Measurements from ENCODE around the gene FNIP1. TPM values are rescaled to one million over a fixed set of nuclear protein-coding genes. Genes with fewer than 3 reads are reported as not detected.

The FNIP1 gene
- total and polyA plus RNA-seq, 2 of the 13 experiments (the other 11 are each of a cell fraction or from before 2014, with no cell fraction given): 10.9 to 29.3 TPM

DNA sequence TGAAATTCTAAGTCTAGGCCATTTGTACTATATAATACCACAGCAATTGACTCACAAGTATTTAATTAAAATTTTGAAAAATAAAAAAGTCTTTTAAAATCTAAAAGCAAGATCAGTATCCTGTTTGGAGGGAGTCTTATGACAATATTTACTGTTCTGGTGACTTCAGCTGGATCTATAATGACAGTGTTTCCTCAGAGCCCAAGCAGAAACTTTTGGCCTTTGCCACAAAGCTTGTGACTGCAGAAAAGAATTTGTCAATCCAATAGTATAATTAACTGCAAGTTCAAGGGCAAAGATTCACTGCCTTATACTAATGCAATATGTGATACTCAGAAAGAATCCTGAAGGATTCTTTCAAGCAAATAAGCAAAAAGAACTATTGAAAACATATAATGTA is 112.2 kb downstream of the FNIP1 start (continued):
- no peak for TF ChIP-seq NFIC (IDR thresholded peaks at IDR 0.05; ENCODE audit: low read length)
- no peak for TF ChIP-seq ZNF672 (CRISPR knock-in tag; IDR thresholded peaks at IDR 0.05)
- no peak for TF ChIP-seq ZFP82 (CRISPR knock-in tag; IDR thresholded peaks at IDR 0.05; ENCODE audit: borderline replicate concordance)
- peak; percentile 15 for TF ChIP-seq TBL1XR1 (IDR thresholded peaks at IDR 0.05; ENCODE audit: borderline replicate concordance, low read length, partially characterized antibody)
- TF ChIP-seq, protein P1, sequence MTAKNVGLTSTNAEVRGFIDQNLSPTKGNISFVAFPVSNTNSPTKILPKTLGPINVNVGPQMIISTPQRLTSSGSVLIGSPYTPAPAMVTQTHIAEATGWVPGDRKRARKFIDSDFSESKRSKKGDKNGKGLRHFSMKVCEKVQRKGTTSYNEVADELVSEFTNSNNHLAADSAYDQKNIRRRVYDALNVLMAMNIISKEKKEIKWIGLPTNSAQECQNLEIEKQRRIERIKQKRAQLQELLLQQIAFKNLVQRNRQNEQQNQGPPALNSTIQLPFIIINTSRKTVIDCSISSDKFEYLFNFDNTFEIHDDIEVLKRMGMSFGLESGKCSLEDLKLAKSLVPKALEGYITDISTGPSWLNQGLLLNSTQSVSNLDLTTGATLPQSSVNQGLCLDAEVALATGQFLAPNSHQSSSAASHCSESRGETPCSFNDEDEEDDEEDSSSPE (CRISPR knock-in tag; IDR thresholded peaks at IDR 0.05): no peak
- TF ChIP-seq, protein P2, sequence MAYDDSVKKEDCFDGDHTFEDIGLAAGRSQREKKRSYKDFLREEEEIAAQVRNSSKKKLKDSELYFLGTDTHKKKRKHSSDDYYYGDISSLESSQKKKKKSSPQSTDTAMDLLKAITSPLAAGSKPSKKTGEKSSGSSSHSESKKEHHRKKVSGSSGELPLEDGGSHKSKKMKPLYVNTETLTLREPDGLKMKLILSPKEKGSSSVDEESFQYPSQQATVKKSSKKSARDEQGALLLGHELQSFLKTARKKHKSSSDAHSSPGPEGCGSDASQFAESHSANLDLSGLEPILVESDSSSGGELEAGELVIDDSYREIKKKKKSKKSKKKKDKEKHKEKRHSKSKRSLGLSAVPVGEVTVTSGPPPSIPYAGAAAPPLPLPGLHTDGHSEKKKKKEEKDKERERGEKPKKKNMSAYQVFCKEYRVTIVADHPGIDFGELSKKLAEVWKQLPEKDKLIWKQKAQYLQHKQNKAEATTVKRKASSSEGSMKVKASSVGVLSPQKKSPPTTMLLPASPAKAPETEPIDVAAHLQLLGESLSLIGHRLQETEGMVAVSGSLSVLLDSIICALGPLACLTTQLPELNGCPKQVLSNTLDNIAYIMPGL (CRISPR knock-in tag; IDR thresholded peaks at IDR 0.05; ENCODE audit: borderline replicate concordance in 1 of 2, low read depth in 1 of 2): no peak
- TF ChIP-seq NAIF1 (CRISPR knock-in tag; IDR thresholded peaks at IDR 0.05; ENCODE audit: borderline replicate concordance): no peak
- TF ChIP-seq MIER3 (CRISPR knock-in tag; IDR thresholded peaks at IDR 0.05; ENCODE audit: borderline replicate concordance): no peak
- TF ChIP-seq ZNF773 (CRISPR knock-in tag; IDR thresholded peaks at IDR 0.05; ENCODE audit: borderline replicate concordance): no peak
- TF ChIP-seq, protein P3, sequence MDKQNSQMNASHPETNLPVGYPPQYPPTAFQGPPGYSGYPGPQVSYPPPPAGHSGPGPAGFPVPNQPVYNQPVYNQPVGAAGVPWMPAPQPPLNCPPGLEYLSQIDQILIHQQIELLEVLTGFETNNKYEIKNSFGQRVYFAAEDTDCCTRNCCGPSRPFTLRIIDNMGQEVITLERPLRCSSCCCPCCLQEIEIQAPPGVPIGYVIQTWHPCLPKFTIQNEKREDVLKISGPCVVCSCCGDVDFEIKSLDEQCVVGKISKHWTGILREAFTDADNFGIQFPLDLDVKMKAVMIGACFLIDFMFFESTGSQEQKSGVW (CRISPR knock-in tag; IDR thresholded peaks at IDR 0.05; ENCODE audit: borderline replicate concordance): no peak
- TF ChIP-seq, protein P4, sequence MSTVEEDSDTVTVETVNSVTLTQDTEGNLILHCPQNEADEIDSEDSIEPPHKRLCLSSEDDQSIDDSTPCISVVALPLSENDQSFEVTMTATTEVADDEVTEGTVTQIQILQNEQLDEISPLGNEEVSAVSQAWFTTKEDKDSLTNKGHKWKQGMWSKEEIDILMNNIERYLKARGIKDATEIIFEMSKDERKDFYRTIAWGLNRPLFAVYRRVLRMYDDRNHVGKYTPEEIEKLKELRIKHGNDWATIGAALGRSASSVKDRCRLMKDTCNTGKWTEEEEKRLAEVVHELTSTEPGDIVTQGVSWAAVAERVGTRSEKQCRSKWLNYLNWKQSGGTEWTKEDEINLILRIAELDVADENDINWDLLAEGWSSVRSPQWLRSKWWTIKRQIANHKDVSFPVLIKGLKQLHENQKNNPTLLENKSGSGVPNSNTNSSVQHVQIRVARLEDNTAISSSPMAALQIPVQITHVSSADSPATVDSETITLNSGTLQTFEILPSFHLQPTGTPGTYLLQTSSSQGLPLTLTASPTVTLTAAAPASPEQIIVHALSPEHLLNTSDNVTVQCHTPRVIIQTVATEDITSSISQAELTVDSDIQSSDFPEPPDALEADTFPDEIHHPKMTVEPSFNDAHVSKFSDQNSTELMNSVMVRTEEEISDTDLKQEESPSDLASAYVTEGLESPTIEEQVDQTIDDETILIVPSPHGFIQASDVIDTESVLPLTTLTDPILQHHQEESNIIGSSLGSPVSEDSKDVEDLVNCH (CRISPR knock-in tag; IDR thresholded peaks at IDR 0.05): no peak
- no peak for TF ChIP-seq ZNF839 (CRISPR knock-in tag; IDR thresholded peaks at IDR 0.05; ENCODE audit: borderline replicate concordance)
- TF ChIP-seq, protein P5, sequence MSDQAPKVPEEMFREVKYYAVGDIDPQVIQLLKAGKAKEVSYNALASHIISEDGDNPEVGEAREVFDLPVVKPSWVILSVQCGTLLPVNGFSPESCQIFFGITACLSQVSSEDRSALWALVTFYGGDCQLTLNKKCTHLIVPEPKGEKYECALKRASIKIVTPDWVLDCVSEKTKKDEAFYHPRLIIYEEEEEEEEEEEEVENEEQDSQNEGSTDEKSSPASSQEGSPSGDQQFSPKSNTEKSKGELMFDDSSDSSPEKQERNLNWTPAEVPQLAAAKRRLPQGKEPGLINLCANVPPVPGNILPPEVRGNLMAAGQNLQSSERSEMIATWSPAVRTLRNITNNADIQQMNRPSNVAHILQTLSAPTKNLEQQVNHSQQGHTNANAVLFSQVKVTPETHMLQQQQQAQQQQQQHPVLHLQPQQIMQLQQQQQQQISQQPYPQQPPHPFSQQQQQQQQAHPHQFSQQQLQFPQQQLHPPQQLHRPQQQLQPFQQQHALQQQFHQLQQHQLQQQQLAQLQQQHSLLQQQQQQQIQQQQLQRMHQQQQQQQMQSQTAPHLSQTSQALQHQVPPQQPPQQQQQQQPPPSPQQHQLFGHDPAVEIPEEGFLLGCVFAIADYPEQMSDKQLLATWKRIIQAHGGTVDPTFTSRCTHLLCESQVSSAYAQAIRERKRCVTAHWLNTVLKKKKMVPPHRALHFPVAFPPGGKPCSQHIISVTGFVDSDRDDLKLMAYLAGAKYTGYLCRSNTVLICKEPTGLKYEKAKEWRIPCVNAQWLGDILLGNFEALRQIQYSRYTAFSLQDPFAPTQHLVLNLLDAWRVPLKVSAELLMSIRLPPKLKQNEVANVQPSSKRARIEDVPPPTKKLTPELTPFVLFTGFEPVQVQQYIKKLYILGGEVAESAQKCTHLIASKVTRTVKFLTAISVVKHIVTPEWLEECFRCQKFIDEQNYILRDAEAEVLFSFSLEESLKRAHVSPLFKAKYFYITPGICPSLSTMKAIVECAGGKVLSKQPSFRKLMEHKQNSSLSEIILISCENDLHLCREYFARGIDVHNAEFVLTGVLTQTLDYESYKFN (CRISPR knock-in tag; conservative IDR thresholded peaks at IDR 0.05): peak; percentile 59
- no peak for TF ChIP-seq ZNF7 (CRISPR knock-in tag; IDR thresholded peaks at IDR 0.05)

All from HepG2 (cell line).